ENCODE measurements around the gene OLFML2A.

The OLFML2A gene

DNA sequence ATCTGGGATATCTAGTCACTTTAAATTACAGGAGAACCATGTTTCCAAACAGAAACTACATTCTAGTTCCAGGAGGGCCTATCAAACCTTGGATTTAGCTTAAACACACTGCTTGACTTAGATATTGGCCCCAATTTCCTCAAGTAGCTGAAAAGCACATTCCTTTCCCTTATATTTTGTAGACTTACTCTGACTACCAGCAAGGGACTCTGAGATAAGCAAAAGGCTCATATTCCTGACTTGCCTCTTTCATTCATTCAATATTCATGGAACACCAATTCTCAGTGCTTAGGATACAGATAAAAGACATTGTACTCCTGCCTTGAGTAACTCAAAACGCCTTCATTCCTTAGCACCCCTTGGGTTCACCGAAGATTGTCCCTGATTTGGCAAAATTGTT lies 17.6 kb upstream of the OLFML2A start:
- no peak overlapping the region for H3K4me3 ChIP-seq (ENCODE audit: low read length)
- H3K9me3 ChIP-seq (ENCODE audit: control insufficient read depth, insufficient read depth, low read length) = no peaks in the 10 kb centered on the region
- H3K4me1 ChIP-seq (ENCODE audit: control insufficient read depth, insufficient read depth, low read length) = peaks cover 1% of the 10 kb centered on the region; the same call in 1 of the 2 replicates
- H3K27ac ChIP-seq (ENCODE audit: low read length) = no peak overlapping the region
- no peak for DNase-seq (ENCODE audit: low read depth, low spot score)
- WGBS (ENCODE audit: insufficient coverage, insufficient read length) = no CpG with 5 or more reads among the region's 2 CpGs
- H3K36me3 ChIP-seq (ENCODE audit: control insufficient read depth, insufficient read depth, low read length) = no peaks in the 10 kb centered on the region
- H3K27me3 ChIP-seq (ENCODE audit: control insufficient read depth, insufficient read depth, low read length) = no peaks in the 10 kb centered on the region

DNA sequence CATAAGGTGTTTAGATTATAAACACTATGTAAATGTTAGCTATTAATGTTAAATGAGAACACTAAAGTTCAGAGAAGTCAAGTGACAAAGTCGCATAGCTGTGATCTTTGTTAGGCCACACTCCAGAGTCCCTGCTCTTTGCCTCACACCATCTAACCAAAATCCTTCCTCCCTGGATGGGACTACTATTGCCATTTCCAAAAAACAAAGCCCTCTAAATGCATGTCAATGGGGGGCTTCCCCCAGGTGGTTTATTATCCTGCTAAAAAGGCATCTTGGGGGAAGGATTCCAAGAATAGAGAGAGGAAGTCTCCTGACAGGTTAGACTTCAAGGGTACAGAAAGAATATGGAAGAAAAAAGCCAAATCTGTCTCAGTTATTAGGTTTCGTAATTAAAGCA lies 16.2 kb upstream of the OLFML2A start:
- WGBS (ENCODE audit: insufficient coverage, insufficient read length) = no CpG with 5 or more reads among the region's 2 CpGs
- no peak overlapping the region for H3K27ac ChIP-seq (ENCODE audit: low read length)

DNA sequence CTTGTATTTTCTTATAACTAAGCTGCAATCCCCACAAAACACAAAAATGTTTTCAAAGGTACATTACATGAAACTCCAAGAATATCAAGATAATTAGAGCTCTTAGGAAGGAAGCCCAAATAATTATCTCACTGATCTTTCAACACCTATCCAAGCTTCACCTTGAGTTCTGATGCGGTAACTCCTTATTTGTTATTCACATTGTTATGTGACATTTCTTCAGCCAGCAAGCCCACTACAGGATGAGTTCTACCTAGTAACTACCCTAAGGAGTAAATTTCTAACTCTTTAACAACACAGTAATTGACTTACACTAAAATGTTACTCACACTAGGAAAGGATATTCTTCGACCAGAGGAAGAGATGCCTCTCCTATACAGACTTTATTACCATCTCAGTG lies 15.7 kb upstream of the OLFML2A start:
- H3K27me3 ChIP-seq (ENCODE audit: control insufficient read depth, insufficient read depth, low read length) = no peaks in the 10 kb centered on the region
- H3K4me3 ChIP-seq (ENCODE audit: low read length) = no peak overlapping the region
- H3K9me3 ChIP-seq (ENCODE audit: control insufficient read depth, insufficient read depth, low read length) = no peaks in the 10 kb centered on the region
- DNase-seq (ENCODE audit: low read depth, low spot score) = no peak
- peaks cover 1% of the 10 kb centered on the region; the same call in 1 of the 2 replicates for H3K4me1 ChIP-seq (ENCODE audit: control insufficient read depth, insufficient read depth, low read length)
- H3K27ac ChIP-seq (ENCODE audit: low read length) = peak overlapping the region; percentile 22
- WGBS (ENCODE audit: insufficient coverage, insufficient read length) = no CpG with 5 or more reads among the region's 2 CpGs
- H3K36me3 ChIP-seq (ENCODE audit: control insufficient read depth, insufficient read depth, low read length) = no peaks in the 10 kb centered on the region

More for the DNA sequence above, 16.2 kb upstream of the OLFML2A start:
- no peak for DNase-seq (ENCODE audit: low read depth, low spot score)
- H3K9me3 ChIP-seq (ENCODE audit: control insufficient read depth, insufficient read depth, low read length) = no peaks in the 10 kb centered on the region
- H3K4me1 ChIP-seq (ENCODE audit: control insufficient read depth, insufficient read depth, low read length) = peaks cover 1% of the 10 kb centered on the region; the same call in 1 of the 2 replicates
- H3K4me3 ChIP-seq (ENCODE audit: low read length) = no peak overlapping the region
- H3K36me3 ChIP-seq (ENCODE audit: control insufficient read depth, insufficient read depth, low read length) = no peaks in the 10 kb centered on the region
- H3K27me3 ChIP-seq (ENCODE audit: control insufficient read depth, insufficient read depth, low read length) = no peaks in the 10 kb centered on the region

DNA sequence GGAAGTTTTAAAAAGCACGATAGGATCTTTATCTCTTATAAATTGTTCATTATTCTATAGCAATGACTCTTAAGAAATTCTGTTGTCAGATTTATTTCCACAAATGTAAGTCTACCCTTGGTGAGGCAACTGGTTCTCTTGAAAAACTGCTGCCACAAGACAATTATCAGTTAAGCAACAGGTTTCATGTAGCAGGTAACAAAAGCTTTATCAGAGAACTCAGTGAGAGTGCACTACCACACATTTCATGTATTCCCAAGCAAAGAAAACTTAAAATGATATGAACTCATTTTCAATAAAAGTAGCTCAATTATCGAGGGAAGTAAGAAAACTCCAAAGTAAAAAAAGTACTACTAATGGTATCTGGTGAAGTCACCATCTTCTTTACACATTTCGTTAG lies 15.2 kb upstream of the OLFML2A start:
- H3K4me3 ChIP-seq (ENCODE audit: low read length) = no peak overlapping the region

DNA sequence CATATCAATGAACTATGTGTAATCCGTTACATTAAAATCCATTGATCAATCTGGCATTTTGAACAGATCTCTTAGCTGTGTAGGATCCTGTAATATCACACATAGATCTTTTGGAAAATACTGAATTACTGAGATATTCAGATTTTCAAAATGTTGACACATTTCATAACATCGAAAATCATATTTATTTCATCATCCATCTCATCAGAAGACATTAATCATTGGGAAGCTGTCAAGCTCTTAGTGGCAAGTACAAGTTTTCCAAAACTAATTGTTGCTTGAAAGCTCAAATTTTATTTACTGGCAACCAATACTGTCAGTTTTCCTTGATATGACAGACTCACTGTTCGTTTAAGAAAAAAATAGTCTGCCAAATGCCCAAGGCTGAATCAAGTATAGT lies 14.3 kb upstream of the OLFML2A start:
- Histone ChIP-seq H3K27ac (ENCODE audit: low read length) (no peak overlapping the region), H3K9me3 (ENCODE audit: control insufficient read depth, insufficient read depth, low read length) (no peaks in the 10 kb centered on the region), H3K27me3 (ENCODE audit: control insufficient read depth, insufficient read depth, low read length) (no peaks in the 10 kb centered on the region; the same call in 1 of the 2 replicates), H3K4me3 (ENCODE audit: low read length) (no peak overlapping the region), H3K36me3 (ENCODE audit: control insufficient read depth, insufficient read depth, low read length) (no peaks in the 10 kb centered on the region), H3K4me1 (ENCODE audit: control insufficient read depth, insufficient read depth, low read length) (peaks cover 2% of the 10 kb centered on the region; the same call in 1 of the 2 replicates)
- no peak for DNase-seq (ENCODE audit: low read depth, low spot score)
- WGBS (ENCODE audit: insufficient coverage, insufficient read length) = 100% methylated on average over 1 of the region's 3 CpGs

More for the DNA sequence above, 15.2 kb upstream of the OLFML2A start:
- H3K4me1 ChIP-seq (ENCODE audit: control insufficient read depth, insufficient read depth, low read length) = peaks cover 1% of the 10 kb centered on the region; the same call in 1 of the 2 replicates
- no peaks in the 10 kb centered on the region for H3K36me3 ChIP-seq (ENCODE audit: control insufficient read depth, insufficient read depth, low read length)
- H3K9me3 ChIP-seq (ENCODE audit: control insufficient read depth, insufficient read depth, low read length) = no peaks in the 10 kb centered on the region
- no CpG with 5 or more reads among the region's 3 CpGs for WGBS (ENCODE audit: insufficient coverage, insufficient read length)
- no peak overlapping the region for H3K27ac ChIP-seq (ENCODE audit: low read length)
- no peak for DNase-seq (ENCODE audit: low read depth, low spot score)
- no peaks in the 10 kb centered on the region for H3K27me3 ChIP-seq (ENCODE audit: control insufficient read depth, insufficient read depth, low read length)

DNA sequence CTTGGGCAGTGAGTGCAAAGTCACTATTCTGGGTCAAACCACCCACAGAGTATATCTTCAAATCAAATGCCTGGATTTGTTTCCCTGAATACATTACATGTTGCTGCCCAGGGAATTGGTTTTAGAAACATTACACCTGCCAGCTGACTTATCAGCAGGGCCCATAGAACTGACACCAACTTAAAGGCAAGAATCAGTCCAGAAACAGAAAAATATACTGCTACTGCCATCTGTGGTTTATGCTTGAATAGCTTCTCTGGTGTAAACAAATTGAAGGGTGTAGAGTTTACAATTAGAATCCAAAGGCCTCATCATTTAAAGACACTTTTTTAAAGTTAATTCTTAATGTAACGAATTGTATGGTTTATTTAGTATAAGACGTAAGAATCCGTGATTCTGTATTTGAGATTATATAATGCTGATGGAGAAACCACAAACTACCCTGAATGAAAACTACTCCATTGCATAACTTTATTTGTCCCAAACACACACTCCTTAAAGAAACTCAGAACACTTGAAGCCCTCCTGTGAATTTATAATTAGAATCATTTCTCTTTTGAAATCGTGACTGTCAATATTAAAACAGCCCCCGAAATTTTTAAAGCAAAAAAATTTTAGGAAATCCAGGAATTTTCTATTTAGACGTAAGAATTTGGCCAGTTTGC lies 12.0 kb upstream of the OLFML2A start:
- no peaks in the 10 kb centered on the region for H3K9me3 ChIP-seq (ENCODE audit: control insufficient read depth, insufficient read depth, low read length)
- no CpG with 5 or more reads among the region's 6 CpGs for whole genome bisulfite sequencing (ENCODE audit: insufficient coverage, insufficient read length)
- no peak for DNase-seq (ENCODE audit: low read depth, low spot score)
- peaks cover 2% of the 10 kb centered on the region; the same call in 1 of the 2 replicates for H3K4me1 ChIP-seq (ENCODE audit: control insufficient read depth, insufficient read depth, low read length)
- H3K36me3 ChIP-seq (ENCODE audit: control insufficient read depth, insufficient read depth, low read length) = no peaks in the 10 kb centered on the region
- H3K27me3 ChIP-seq (ENCODE audit: control insufficient read depth, insufficient read depth, low read length) = no peaks in the 10 kb centered on the region; the same call in 1 of the 2 replicates
- no peak overlapping the region for H3K4me3 ChIP-seq (ENCODE audit: low read length)
- no peak overlapping the region for H3K27ac ChIP-seq (ENCODE audit: low read length)

DNA sequence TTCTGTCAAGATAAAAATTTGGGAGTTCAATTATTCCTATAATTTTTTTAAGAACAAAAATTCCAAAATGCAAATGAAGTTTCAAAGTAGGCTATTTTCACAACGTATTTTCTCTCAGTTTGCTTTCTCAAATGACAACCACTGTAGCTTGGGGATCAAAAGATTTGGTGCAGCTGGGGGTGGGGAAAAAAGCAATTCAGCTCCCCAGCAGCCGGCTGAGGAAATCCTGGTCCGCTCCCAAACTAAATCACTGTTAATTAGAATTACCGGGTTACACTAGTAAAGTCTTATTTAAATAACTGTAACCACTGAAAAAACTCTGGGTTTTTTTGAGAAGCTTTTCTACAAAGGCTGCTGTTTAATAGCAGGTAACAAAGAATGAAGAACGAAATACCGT lies 11.5 kb upstream of the OLFML2A start:
- Histone ChIP-seq H3K9me3 (ENCODE audit: control insufficient read depth, insufficient read depth, low read length) (no peaks in the 10 kb centered on the region), H3K27ac (ENCODE audit: low read length) (no peak overlapping the region), H3K27me3 (ENCODE audit: control insufficient read depth, insufficient read depth, low read length) (no peaks in the 10 kb centered on the region; the same call in 1 of the 2 replicates), H3K4me3 (ENCODE audit: low read length) (no peak overlapping the region), H3K36me3 (ENCODE audit: control insufficient read depth, insufficient read depth, low read length) (no peaks in the 10 kb centered on the region), H3K4me1 (ENCODE audit: control insufficient read depth, insufficient read depth, low read length) (peaks cover 2% of the 10 kb centered on the region; the same call in 1 of the 2 replicates)
- no CpG with 5 or more reads among the region's 6 CpGs for WGBS (ENCODE audit: insufficient coverage, insufficient read length)
- DNase-seq (ENCODE audit: low read depth, low spot score) = no peak

DNA sequence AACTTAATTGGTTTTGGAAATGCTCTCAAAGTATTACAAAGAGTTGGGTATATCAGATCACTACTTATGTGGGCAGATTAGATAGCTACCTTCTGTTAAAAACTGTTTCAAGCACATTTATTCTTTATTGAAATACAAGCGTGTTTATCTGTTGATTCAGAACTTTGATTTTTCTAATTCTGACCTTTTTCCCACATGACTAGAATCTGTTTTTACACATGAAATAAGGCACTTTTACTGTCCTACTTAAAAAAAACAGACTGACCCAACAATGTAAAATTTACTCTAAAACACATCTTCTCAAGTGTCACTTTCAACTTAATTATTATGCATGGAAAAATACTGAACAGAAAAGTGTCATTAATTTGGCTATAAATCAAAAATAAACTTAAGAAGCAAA lies 10.6 kb upstream of the OLFML2A start:
- Histone ChIP-seq H3K27ac (ENCODE audit: low read length) (no peak overlapping the region), H3K27me3 (ENCODE audit: control insufficient read depth, insufficient read depth, low read length) (no peaks in the 10 kb centered on the region; the same call in 1 of the 2 replicates), H3K9me3 (ENCODE audit: control insufficient read depth, insufficient read depth, low read length) (no peaks in the 10 kb centered on the region), H3K36me3 (ENCODE audit: control insufficient read depth, insufficient read depth, low read length) (no peaks in the 10 kb centered on the region), H3K4me3 (ENCODE audit: low read length) (no peak overlapping the region), H3K4me1 (ENCODE audit: control insufficient read depth, insufficient read depth, low read length) (peaks cover 2% of the 10 kb centered on the region; the same call in 1 of the 2 replicates)
- no peak for DNase-seq (ENCODE audit: low read depth, low spot score)
- WGBS (ENCODE audit: insufficient coverage, insufficient read length) = no CpG with 5 or more reads among the region's 1 CpG

DNA sequence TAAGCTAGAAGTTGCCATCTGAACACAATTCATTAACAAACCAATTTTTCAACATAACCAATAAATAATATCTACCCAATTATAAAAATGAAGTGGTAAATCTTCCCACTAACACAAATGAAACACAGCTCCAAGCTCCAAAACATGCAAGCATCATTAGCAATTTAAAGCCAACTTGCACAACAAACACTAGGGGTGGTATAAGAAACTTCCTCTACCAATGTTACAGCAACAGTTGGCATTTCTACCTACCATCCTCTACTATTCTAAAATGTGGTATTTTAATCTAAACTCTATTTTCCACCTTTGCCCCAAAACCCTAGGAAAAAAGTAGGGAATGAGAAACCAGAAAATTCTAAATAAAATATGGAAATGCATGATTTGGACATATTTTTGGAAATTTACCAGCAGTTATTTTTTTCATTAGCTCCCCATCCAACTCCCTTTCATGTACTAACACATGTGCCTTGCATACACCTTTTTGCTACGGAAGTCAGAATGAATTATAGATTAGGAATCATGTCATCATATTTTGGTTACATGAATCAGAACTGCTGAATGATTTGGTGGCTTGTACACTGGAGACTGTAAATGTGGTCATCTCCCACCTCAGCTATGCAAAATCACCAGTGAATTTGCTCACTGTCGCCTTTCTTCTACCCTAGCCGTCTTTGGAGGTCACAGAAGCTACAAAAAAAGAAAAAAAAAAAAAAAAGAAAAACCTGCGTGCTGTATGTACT lies 9.9 kb upstream of the OLFML2A start:
- H3K27ac ChIP-seq (ENCODE audit: low read length) = no peak overlapping the region
- no peak for DNase-seq (ENCODE audit: low read depth, low spot score)
- H3K36me3 ChIP-seq (ENCODE audit: control insufficient read depth, insufficient read depth, low read length) = no peaks in the 10 kb centered on the region
- WGBS (ENCODE audit: insufficient coverage, insufficient read length) = no CpG with 5 or more reads among the region's 4 CpGs
- no peaks in the 10 kb centered on the region; the same call in 1 of the 2 replicates for H3K27me3 ChIP-seq (ENCODE audit: control insufficient read depth, insufficient read depth, low read length)
- peaks cover 2% of the 10 kb centered on the region; the same call in 1 of the 2 replicates for H3K4me1 ChIP-seq (ENCODE audit: control insufficient read depth, insufficient read depth, low read length)
- H3K9me3 ChIP-seq (ENCODE audit: control insufficient read depth, insufficient read depth, low read length) = no peaks in the 10 kb centered on the region
- no peak overlapping the region for H3K4me3 ChIP-seq (ENCODE audit: low read length)

DNA sequence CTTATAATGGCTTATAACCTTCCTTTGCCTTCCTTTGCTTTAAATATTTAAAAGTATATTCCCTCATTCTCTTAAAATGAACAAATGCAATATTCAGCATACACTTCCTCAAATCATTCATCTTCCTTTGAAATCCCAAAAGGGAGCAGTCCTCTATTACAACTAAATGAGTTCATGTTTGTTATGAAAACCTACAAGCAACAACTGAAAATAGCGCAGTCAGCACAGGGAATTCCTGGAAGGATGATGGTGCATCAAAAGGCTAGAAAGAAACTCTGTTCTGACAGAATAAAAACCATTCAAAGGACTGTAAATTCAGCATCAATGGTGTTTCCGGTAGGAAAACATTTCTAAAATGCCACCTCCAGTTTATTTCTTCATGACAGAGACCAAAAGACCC lies 9.1 kb upstream of the OLFML2A start:
- no peaks in the 10 kb centered on the region for H3K36me3 ChIP-seq (ENCODE audit: control insufficient read depth, insufficient read depth, low read length)
- no peak overlapping the region for H3K27ac ChIP-seq (ENCODE audit: low read length)
- H3K4me1 ChIP-seq (ENCODE audit: control insufficient read depth, insufficient read depth, low read length) = peaks cover 2% of the 10 kb centered on the region; the same call in 1 of the 2 replicates
- no peaks in the 10 kb centered on the region; the same call in 1 of the 2 replicates for H3K27me3 ChIP-seq (ENCODE audit: control insufficient read depth, insufficient read depth, low read length)
- H3K9me3 ChIP-seq (ENCODE audit: control insufficient read depth, insufficient read depth, low read length) = no peaks in the 10 kb centered on the region
- no peak overlapping the region for H3K4me3 ChIP-seq (ENCODE audit: low read length)
- no CpG with 5 or more reads among the region's 2 CpGs for WGBS (ENCODE audit: insufficient coverage, insufficient read length)
- DNase-seq (ENCODE audit: low read depth, low spot score) = no peak

Data from iPS DF 6.9 (cell line).